ENCODE results near the gene ATP10B.

ATP10B gene

GRCh38 chr5:160685695-160686094 is 166.3 kb downstream of the ATP10B start:
- no peak for DNase-seq (ENCODE audit: low read depth in 2 of 2)

- no peak for DNase-seq (ENCODE audit: low read depth in 2 of 2)
Measured at GRCh38 chr5:160685219-160685618, 166.8 kb downstream of the ATP10B start.

GRCh38 chr5:160679567-160680309 is 172.3 kb downstream of the ATP10B start:
- DNase-seq (ENCODE audit: low read depth in 2 of 2): no peak

- no peak for DNase-seq (ENCODE audit: low read depth in 2 of 2)
Measured at GRCh38 chr5:160675988-160676387, 176.0 kb downstream of the ATP10B start.

GRCh38 chr5:160674901-160675300 is 177.1 kb downstream of the ATP10B start:
- no peak for DNase-seq (ENCODE audit: low read depth in 2 of 2)

- DNase-seq (ENCODE audit: low read depth in 2 of 2): no peak
Measured at GRCh38 chr5:160672521-160672920, 179.5 kb downstream of the ATP10B start.

- no peak for DNase-seq (ENCODE audit: low read depth in 2 of 2)
Measured at GRCh38 chr5:160668356-160668755, 183.7 kb downstream of the ATP10B start.

GRCh38 chr5:160667160-160667559 is 184.9 kb downstream of the ATP10B start:
- no peak for DNase-seq (ENCODE audit: low read depth in 2 of 2)

- no peak for DNase-seq (ENCODE audit: low read depth in 2 of 2)
Measured at GRCh38 chr5:160665460-160665859, 186.6 kb downstream of the ATP10B start.

- no peak for DNase-seq (ENCODE audit: low read depth in 2 of 2)
Measured at GRCh38 chr5:160660132-160660531, 191.9 kb downstream of the ATP10B start.

GRCh38 chr5:160657622-160658458 is 194.2 kb downstream of the ATP10B start:
- DNase-seq (ENCODE audit: low read depth in 2 of 2): no peak

GRCh38 chr5:160657068-160657507 is 194.9 kb downstream of the ATP10B start:
- DNase-seq (ENCODE audit: low read depth in 2 of 2): no peak

- DNase-seq (ENCODE audit: low read depth in 2 of 2): no peak
Measured at GRCh38 chr5:160655717-160656116, 196.3 kb downstream of the ATP10B start.

GRCh38 chr5:160651692-160652645 is 200.0 kb downstream of the ATP10B start:
- no peak for DNase-seq (ENCODE audit: low read depth in 2 of 2)

GRCh38 chr5:160649304-160649703 is 202.7 kb downstream of the ATP10B start:
- no peak for DNase-seq (ENCODE audit: low read depth in 2 of 2)

GRCh38 chr5:160646033-160646432 is 206.0 kb downstream of the ATP10B start:
- no peak for DNase-seq (ENCODE audit: low read depth in 2 of 2)

- DNase-seq (ENCODE audit: low read depth in 2 of 2): no peak
Measured at GRCh38 chr5:160643616-160644240, 208.3 kb downstream of the ATP10B start.

- DNase-seq (ENCODE audit: low read depth in 2 of 2): no peak
Measured at GRCh38 chr5:160641405-160641804, 210.6 kb downstream of the ATP10B start.

- no peak for DNase-seq (ENCODE audit: low read depth in 2 of 2)
Measured at GRCh38 chr5:160640406-160640805, 211.6 kb downstream of the ATP10B start.

- DNase-seq (ENCODE audit: low read depth in 2 of 2): no peak
Measured at GRCh38 chr5:160638161-160638742, 213.8 kb downstream of the ATP10B start.
